DND-41 (cell line): ENCODE measurements around the gene MCM6.

ENCODE experiments used
- CTCF ChIP-seq: IDR thresholded peaks from 2 replicates; pipeline ENCODE4 v1.5.1; 2012; ENCODE audit warnings: borderline replicate concordance, low read length, moderate library complexity, mild to moderate bottlenecking; ENCODE audit not compliant: poor library complexity, severe bottlenecking; ENCODE audit errors: extremely low read depth
- EZH2 ChIP-seq: IDR thresholded peaks from 3 replicates; pipeline ENCODE4 v1.6.1; 2012; ENCODE audit warnings: borderline replicate concordance, low read depth, mild to moderate bottlenecking, moderate library complexity, low read length, inconsistent platforms; ENCODE audit not compliant: severe bottlenecking

- TF ChIP-seq CTCF (no peak), EZH2 (no peak)
Measured at GRCh38 chr2:135863233-135863632, 13.0 kb downstream of the MCM6 start.
